CD4-positive, CD25-positive, alpha-beta regulatory T cell (primary cell): ENCODE results near the gene PTPN12. TPM values are rescaled to one million over a fixed set of nuclear protein-coding genes. Genes with fewer than 3 reads are reported as not detected.

Source experiments
- polyA plus RNA-seq, 4 donors: library from polyadenylated mRNA; unstranded; fragments of 300-500 nt; fragmentation: Illumina TruSeq; gene quantifications; one replicate each; pipeline ENCODE4 v1.2.3, GENCODE V29; 2021
- total RNA-seq: library from RNA; stranded (reverse); gene quantifications from one replicate; pipeline ENCODE4 v1.2.3, GENCODE V29; 2022

Gene PTPN12
- total and polyA plus RNA-seq, 5 donors from 2014 or later = 0.41 to 15.8 (median 0.57) TPM

Other genes with a start within 250 kb of the PTPN12 start
- gene GSAP, start 120.9 kb upstream of the PTPN12 start, total RNA-seq = 6.8 TPM
- gene GSAP, start 120.9 kb upstream of the PTPN12 start, polyA plus RNA-seq = 1 to 10 TPM; 1.1 to 3.9 (median 2.7) TPM
- 31.8 TPM for gene RSBN1L, start 159.2 kb downstream of the PTPN12 start, total RNA-seq
- gene RSBN1L, start 159.2 kb downstream of the PTPN12 start, polyA plus RNA-seq = 1 to 10 TPM; 7.3 to 9.8 (median 8.0) TPM